Upper lobe of right lung (tissue), 1 donor: ENCODE measurements around the gene EPDR1. TPM values are rescaled to one million over a fixed set of nuclear protein-coding genes. Genes with fewer than 3 reads are reported as not detected.
A peak's percentile ranks its signal among the peaks of the same experiment; 100 is the strongest.

Experiments used
- ATAC-seq: fragments of 200-7000 bp; cut with Tn5 transposase; one replicate; pipeline ENCODE4 v1.9.1; 2020; ENCODE audit warnings: mild to moderate bottlenecking, moderate library complexity
- DNase-seq: peaks from one replicate; pipeline ENCODE4 v3.0.0-alpha.2; 2020
- H3K27ac ChIP-seq: fragments of 200-600 bp; one replicate; pipeline ENCODE4 v1.8.0; 2022
- H3K27me3 ChIP-seq: fragments of 200-600 bp; one replicate; pipeline ENCODE4 v1.8.0; 2022; ENCODE audit warnings: mild to moderate bottlenecking
- H3K36me3 ChIP-seq: fragments of 200-600 bp; one replicate; pipeline ENCODE4 v1.8.0; 2022
- H3K4me1 ChIP-seq: fragments of 200-600 bp; one replicate; pipeline ENCODE4 v1.8.0; 2022
- H3K4me3 ChIP-seq: fragments of 200-600 bp; one replicate; pipeline ENCODE4 v1.8.0; 2022; ENCODE audit warnings: mild to moderate bottlenecking
- H3K9me3 ChIP-seq: fragments of 200-600 bp; one replicate; pipeline ENCODE4 v1.8.0; 2022
- intact Hi-C: fragments of 100-400 bp; cut with DNase I; formaldehyde crosslinking; loops from one replicate; pipeline ENCODE4 v1.11.0; 2022
- total RNA-seq: library from RNA; stranded (reverse); fragmentation: NEBNext Ultra II Directional; extraction: Animal tissue kit (Norgen Biotek cat#: 25700); gene quantifications from one replicate; pipeline ENCODE4 v1.2.1, GENCODE V29; 2021
- TF ChIP-seq, protein P1 (sequence below): fragments of 200-600 bp; IDR thresholded peaks from one replicate; pipeline ENCODE4 v1.8.0; 2022; ENCODE audit warnings: antibody characterized with exemption
- donor health status: DM: no; HTN: yes; CAD: no; lungs with severe emphysema.

The EPDR1 gene
- total RNA-seq, 1 donor from 2014 or later: 70.3 TPM

- intact Hi-C loops: no loop called here
- TF ChIP-seq, protein P1, sequence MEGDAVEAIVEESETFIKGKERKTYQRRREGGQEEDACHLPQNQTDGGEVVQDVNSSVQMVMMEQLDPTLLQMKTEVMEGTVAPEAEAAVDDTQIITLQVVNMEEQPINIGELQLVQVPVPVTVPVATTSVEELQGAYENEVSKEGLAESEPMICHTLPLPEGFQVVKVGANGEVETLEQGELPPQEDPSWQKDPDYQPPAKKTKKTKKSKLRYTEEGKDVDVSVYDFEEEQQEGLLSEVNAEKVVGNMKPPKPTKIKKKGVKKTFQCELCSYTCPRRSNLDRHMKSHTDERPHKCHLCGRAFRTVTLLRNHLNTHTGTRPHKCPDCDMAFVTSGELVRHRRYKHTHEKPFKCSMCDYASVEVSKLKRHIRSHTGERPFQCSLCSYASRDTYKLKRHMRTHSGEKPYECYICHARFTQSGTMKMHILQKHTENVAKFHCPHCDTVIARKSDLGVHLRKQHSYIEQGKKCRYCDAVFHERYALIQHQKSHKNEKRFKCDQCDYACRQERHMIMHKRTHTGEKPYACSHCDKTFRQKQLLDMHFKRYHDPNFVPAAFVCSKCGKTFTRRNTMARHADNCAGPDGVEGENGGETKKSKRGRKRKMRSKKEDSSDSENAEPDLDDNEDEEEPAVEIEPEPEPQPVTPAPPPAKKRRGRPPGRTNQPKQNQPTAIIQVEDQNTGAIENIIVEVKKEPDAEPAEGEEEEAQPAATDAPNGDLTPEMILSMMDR: no peak
- no peaks in the 10 kb centered on the region for H3K36me3 ChIP-seq
- H3K4me1 ChIP-seq: peaks cover 4% of the 10 kb centered on the region
- no peak overlapping the region for H3K4me3 ChIP-seq
- no peaks in the 10 kb centered on the region for H3K9me3 ChIP-seq
- H3K27ac ChIP-seq: no peak overlapping the region
- H3K27me3 ChIP-seq: no peaks in the 10 kb centered on the region
- ATAC-seq (no peak), DNase-seq (no peak)
Observed at GRCh38 chr7:37984750-37985390, 64.4 kb downstream of the EPDR1 start.

DNA sequence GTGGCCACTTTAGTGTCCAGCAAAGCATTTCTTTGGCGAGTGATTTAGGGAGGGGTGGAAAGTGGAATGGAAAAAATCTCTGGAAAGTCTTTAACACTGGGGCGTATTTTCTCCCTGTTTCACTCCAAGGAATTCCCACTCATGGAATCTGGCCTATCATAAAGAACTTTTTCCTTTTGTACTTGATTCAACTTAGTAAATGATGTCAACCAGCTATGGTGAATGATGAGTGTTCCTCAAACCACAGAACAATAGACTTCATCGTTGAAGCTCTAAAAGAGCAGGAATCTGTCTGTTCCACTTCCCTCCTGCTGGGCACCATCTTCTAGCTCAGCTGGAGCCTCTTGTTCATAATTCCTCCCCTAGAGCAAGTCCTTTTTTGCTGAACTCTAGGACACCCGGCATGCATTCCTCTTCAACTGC is 66.5 kb downstream of the EPDR1 start:
- H3K27ac ChIP-seq: peak overlapping the region; percentile 0
- no peaks in the 10 kb centered on the region for H3K9me3 ChIP-seq
- intact Hi-C loops: no loop called here
- H3K4me1 ChIP-seq: peaks cover 4% of the 10 kb centered on the region
- H3K36me3 ChIP-seq: no peaks in the 10 kb centered on the region
- no peaks in the 10 kb centered on the region for H3K27me3 ChIP-seq
- TF ChIP-seq, protein P1: no peak
- no peak overlapping the region for H3K4me3 ChIP-seq
- ATAC-seq (no peak), DNase-seq (no peak)

- Histone ChIP-seq H3K9me3 (no peaks in the 10 kb centered on the region), H3K4me3 (no peak overlapping the region), H3K27ac (peak overlapping the region; percentile 0), H3K27me3 (no peaks in the 10 kb centered on the region), H3K36me3 (no peaks in the 10 kb centered on the region), H3K4me1 (peaks cover 4% of the 10 kb centered on the region)
- ATAC-seq (peak; percentile 96), DNase-seq (no peak)
- TF ChIP-seq, protein P1: no peak
- intact Hi-C loops: no loop called here
Observed at GRCh38 chr7:37987732-37988131, 67.3 kb downstream of the EPDR1 start.

GRCh38 chr7:37988721-37989650 is 68.5 kb downstream of the EPDR1 start:
- no peaks in the 10 kb centered on the region for H3K27me3 ChIP-seq
- intact Hi-C loops: no loop called here
- no peak for DNase-seq
- H3K4me1 ChIP-seq: peaks cover 4% of the 10 kb centered on the region
- H3K9me3 ChIP-seq: no peaks in the 10 kb centered on the region
- ATAC-seq: no peak
- no peak overlapping the region for H3K27ac ChIP-seq
- TF ChIP-seq, protein P1: no peak
- H3K36me3 ChIP-seq: no peaks in the 10 kb centered on the region
- H3K4me3 ChIP-seq: no peak overlapping the region

- TF ChIP-seq, protein P1: no peak
- no peaks in the 10 kb centered on the region for H3K27me3 ChIP-seq
- H3K4me1 ChIP-seq: peaks cover 4% of the 10 kb centered on the region
- H3K9me3 ChIP-seq: no peaks in the 10 kb centered on the region
- H3K4me3 ChIP-seq: no peak overlapping the region
- no peaks in the 10 kb centered on the region for H3K36me3 ChIP-seq
- ATAC-seq: no peak
- no peak overlapping the region for H3K27ac ChIP-seq
- DNase-seq: no peak
- intact Hi-C loops: no loop called here
Observed at GRCh38 chr7:37990337-37990736, 69.9 kb downstream of the EPDR1 start.
